GM21526 (cell line): Measurements from ENCODE around the gene PECR.

Source experiments
- ATAC-seq: cut with Tn5 transposase; IDR thresholded peaks from one replicate; pipeline ENCODE4 v1.9.1; 2021; ENCODE audit warnings: moderate library complexity; ENCODE audit not compliant: unreplicated experiment, low FRiP score

PECR gene

GRCh38 chr2:216074380-216074779 lies 7.2 kb downstream of the PECR start:
- ATAC-seq: no peak

- ATAC-seq: no peak
These were observed 7.8 kb downstream of the PECR start for GRCh38 chr2:216073773-216074172.

GRCh38 chr2:216072473-216072872 lies 9.1 kb downstream of the PECR start:
- ATAC-seq: no peak

- ATAC-seq: no peak
These were observed 10.3 kb downstream of the PECR start for GRCh38 chr2:216071111-216071851.

GRCh38 chr2:216070195-216070594 lies 11.4 kb downstream of the PECR start:
- ATAC-seq: no peak

GRCh38 chr2:216069028-216069427 lies 12.6 kb downstream of the PECR start:
- ATAC-seq: no peak

- ATAC-seq: no peak
These were observed 15.4 kb downstream of the PECR start for GRCh38 chr2:216066230-216066629.

- no peak for ATAC-seq
These were observed 16.9 kb downstream of the PECR start for GRCh38 chr2:216064665-216065064.

- ATAC-seq: no peak
These were observed 17.5 kb downstream of the PECR start for GRCh38 chr2:216064014-216064630.

GRCh38 chr2:216059233-216059834 lies 22.3 kb downstream of the PECR start:
- ATAC-seq: no peak

- peak; percentile 82 for ATAC-seq
These were observed 23.9 kb downstream of the PECR start for GRCh38 chr2:216057688-216058193.

GRCh38 chr2:216056739-216057138 lies 24.9 kb downstream of the PECR start:
- peak; percentile 33 for ATAC-seq

GRCh38 chr2:216055680-216056079 lies 25.9 kb downstream of the PECR start:
- no peak for ATAC-seq

- ATAC-seq: no peak
These were observed 29.2 kb downstream of the PECR start for GRCh38 chr2:216052420-216052819.

- no peak for ATAC-seq
These were observed 30.3 kb downstream of the PECR start for GRCh38 chr2:216051350-216051749.

GRCh38 chr2:216049452-216049851 lies 32.2 kb downstream of the PECR start:
- no peak for ATAC-seq

- ATAC-seq: no peak
These were observed 34.2 kb downstream of the PECR start for GRCh38 chr2:216047397-216047796.

GRCh38 chr2:216044883-216045486 lies 36.6 kb downstream of the PECR start:
- peak; percentile 86 for ATAC-seq

GRCh38 chr2:216043949-216044348 lies 37.7 kb downstream of the PECR start:
- no peak for ATAC-seq

GRCh38 chr2:216041438-216041837 lies 40.2 kb downstream of the PECR start:
- ATAC-seq: no peak

- no peak for ATAC-seq
These were observed 41.7 kb downstream of the PECR start for GRCh38 chr2:216039918-216040317.
